C4-2B (cell line): ENCODE measurements around the gene PPP1R14D.

Experiments
- H3K27ac ChIP-seq: fragments of 450-650 bp; 2 replicates; pipeline ENCODE4 v1.5.1; 2017
- ZFX ChIP-seq: fragments of 450-650 bp; IDR thresholded peaks from 2 replicates; pipeline ENCODE4 v1.6.1; 2017
- TF ChIP-seq, protein P1 (sequence below): fragments of 450-650 bp; conservative IDR thresholded peaks from 2 replicates; pipeline ENCODE4 v1.5.1; 2017; ENCODE audit warnings: mild to moderate bottlenecking

The PPP1R14D gene

DNA sequence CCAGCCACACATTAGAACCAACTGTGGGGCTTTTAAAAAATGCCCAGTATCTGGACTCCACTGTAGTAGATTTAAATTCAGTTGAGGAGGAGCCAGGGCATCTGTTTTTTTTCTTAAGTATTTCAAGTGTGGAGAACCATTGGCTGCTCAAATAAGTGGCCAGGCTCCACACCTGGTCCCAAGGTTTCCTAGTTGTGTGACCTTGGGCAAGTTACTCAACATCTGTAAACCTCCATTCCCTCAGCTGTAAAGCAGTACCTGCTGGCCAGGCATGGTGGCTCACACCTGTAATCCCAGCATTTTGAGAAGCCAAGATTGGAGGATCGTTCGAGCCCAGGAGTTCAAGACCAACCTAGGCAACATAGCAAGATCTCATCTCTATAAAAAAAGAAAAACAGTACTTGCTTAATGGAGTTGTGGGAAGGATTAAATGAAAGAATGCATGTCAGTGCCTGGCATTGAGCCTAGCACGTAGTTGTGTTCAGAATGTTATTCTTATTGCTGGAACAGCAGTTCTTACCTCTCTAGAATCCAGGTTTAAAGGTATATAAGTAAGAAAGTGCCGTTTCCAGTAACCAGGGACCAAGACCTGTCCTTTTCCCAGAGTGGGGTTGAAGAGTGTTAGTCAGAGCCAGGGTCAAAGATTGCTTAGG is 2.0 kb downstream of the PPP1R14D start:
- H3K27ac ChIP-seq, result no peak overlapping the region
- no peak for TF ChIP-seq ZFX
- TF ChIP-seq, protein P1, sequence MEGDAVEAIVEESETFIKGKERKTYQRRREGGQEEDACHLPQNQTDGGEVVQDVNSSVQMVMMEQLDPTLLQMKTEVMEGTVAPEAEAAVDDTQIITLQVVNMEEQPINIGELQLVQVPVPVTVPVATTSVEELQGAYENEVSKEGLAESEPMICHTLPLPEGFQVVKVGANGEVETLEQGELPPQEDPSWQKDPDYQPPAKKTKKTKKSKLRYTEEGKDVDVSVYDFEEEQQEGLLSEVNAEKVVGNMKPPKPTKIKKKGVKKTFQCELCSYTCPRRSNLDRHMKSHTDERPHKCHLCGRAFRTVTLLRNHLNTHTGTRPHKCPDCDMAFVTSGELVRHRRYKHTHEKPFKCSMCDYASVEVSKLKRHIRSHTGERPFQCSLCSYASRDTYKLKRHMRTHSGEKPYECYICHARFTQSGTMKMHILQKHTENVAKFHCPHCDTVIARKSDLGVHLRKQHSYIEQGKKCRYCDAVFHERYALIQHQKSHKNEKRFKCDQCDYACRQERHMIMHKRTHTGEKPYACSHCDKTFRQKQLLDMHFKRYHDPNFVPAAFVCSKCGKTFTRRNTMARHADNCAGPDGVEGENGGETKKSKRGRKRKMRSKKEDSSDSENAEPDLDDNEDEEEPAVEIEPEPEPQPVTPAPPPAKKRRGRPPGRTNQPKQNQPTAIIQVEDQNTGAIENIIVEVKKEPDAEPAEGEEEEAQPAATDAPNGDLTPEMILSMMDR, result no peak

DNA sequence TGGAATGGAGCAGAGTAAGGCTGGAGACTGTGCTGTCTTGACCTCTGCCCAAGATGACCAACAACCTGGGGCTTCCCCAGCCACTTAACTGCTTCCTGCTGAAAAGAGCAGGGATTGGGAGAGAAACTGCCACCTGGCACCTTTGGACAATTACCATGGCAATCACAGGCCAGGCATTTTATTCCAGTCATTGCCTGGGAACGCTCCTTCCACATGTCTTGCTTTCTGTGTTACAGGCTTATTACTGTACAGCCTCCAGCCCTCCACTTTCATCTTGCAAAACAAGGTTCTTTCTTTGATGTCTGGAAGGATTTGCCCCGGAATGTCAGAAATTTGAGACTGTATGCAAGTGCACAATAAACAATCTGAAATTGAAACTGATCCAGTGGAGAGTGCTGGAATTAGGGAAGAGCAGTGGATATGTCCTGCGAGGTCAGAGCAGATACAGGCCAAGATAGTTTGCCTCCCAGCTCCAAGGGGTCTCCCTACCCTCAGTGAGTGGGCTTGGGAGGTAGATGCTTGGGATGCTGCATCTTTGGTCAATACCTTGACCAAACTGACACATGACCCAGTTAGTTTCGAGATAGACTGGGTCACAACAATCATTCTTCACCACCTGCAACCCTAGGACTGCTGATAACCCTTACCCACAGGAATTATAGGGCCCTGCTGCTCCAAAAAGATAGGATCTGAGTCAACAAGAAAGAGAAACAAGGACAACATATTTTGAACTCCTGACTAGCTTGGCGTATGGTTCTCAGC is 2.7 kb downstream of the PPP1R14D start:
- no peak overlapping the region for H3K27ac ChIP-seq
- no peak for TF ChIP-seq ZFX
- TF ChIP-seq, protein P1, result no peak

DNA sequence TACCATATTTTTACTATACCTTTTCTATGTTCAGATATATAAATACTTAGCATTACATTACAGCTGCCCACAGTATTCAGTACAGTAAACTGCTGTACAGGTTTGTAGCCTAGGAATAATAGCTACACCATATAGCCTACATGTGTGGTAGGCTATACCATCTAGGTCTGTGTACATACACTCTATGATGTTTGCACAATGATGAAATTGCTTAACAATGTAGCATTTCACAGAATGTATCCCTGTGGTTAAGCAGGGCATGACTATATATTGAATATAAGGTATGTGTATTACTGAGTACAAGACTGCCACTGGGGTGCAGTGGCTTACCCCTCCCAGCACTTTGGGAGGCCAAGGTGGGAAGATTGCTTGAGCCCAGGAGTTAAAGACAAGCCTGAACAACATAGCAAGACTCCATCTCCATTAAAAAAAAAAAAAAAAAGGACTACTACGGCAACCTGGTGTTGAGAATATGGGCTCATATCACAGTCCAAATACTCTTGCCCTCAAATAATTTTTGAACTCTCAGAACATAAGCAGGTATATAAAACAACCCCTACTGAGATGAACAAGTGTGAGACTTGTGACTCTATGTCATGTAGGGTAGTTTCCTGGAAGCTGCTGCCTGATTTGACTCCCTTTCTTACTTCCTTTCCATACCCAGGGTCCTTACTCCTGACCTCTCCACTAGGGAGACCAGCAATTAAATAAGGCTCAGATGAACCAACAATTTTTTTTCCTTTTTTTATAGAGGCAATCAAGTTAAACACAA is 4.8 kb downstream of the PPP1R14D start:
- no peak overlapping the region for H3K27ac ChIP-seq
- TF ChIP-seq ZFX, result no peak
- TF ChIP-seq, protein P1, result no peak

DNA sequence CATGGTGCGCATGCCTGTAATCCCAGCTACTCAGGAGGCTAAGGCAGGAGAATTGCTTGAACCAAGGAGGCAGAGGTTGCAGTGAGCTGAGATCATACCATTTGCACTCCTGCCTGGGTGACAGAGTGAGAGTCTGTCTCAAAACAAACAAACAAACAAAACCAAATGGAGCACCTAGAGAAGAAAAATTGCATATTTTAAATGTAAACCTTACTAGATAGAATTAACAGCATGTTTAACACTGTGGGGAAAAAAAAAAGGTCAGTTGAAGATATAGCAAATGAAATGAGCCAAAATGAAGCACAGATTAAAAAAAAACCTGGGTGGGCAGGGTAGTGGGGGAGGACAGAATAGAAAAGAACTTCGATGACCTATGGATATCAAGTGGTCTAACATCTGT is 7.3 kb downstream of the PPP1R14D start:
- H3K27ac ChIP-seq, result no peak overlapping the region
- TF ChIP-seq, protein P1, result no peak
- no peak for TF ChIP-seq ZFX

DNA sequence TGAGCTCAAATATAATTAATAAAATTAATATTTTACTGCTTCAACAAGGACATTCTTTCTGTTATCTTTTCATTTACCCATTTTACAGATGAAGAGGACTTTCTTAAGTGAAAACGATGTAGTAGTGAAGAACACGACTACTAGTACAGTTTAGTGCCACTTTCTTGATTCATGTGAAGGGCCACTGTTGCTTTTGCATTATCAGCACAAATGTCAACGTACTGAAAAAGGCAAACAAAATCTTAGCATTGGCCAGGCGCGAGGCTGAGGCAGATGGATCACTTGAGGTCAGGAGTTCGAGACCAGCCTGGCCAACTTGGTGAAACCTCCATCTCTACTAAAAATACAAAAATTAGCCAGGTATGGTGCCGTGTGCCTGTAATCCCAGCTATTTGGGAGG is 9.5 kb downstream of the PPP1R14D start:
- TF ChIP-seq, protein P1, result no peak
- TF ChIP-seq ZFX, result no peak
- no peak overlapping the region for H3K27ac ChIP-seq

DNA sequence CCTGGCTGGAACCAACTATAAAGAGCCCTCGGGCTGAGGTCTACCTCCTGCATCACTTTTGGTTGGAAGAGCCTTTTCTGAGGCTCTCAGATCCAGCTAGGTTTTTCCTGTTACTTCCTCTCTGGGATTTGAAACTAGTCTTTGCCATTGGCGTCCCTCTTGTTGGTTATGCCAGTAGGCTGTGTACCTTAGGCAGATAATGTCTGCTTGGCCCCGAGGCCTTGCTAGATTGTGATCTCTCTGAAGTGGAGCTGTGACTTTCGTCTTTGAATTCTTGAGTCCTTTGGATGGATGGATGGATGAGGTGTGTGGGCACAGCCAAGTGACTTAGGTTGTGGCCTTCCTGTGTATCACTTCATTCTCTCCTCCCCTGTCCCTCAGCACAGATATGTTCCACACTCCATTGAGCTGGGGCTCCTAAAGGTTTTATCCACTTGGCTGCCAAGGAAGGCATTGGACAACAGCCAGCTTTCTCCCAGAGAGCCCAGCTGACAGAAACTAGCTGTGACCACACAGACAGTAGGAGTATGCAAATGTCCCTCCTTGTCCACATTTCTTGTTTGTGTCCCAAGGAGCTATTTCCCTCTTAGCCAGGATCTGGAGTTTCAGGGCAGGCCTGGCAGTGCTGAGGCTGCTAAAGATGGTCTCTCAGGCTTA is 13.3 kb downstream of the PPP1R14D start:
- TF ChIP-seq, protein P1, result no peak
- no peak for TF ChIP-seq ZFX
- peak overlapping the region; percentile 30 for H3K27ac ChIP-seq
